ENCODE data around the gene AKT3.

DNA sequence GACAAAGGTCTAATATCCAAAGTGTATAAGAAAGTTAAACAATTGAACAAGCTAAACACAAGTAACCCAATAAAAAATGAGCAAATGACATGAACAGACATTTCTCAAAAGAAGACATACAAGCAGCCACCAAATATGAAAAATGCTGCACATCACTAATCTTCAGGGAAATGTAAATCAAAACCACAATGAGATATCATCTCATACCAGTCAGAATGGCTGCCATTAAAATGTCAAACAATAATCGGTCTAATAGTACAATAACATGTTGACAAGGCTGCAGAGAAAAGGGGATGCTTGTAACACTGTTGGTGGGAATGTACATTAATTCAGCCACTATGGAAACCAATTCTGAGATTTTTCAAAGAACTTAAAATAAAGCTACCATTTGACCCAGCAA is 264.1 kb downstream of the AKT3 start:
- TF ChIP-seq POLR2A (IDR thresholded peaks at IDR 0.05; ENCODE audit: low read depth, low read length), result no peak
- no peak for TF ChIP-seq SPI1 (IDR thresholded peaks at IDR 0.05; ENCODE audit: low read depth, low read length)
- TF ChIP-seq TAF1 (IDR thresholded peaks at IDR 0.05; ENCODE audit: low read depth, low read length), result no peak
- no peak for TF ChIP-seq POLR2AphosphoS5 (IDR thresholded peaks at IDR 0.05; ENCODE audit: low read depth, low read length)
- no peak for TF ChIP-seq PAX5 (IDR thresholded peaks at IDR 0.05; ENCODE audit: insufficient read depth, low read length, severe bottlenecking)
- no peak for TF ChIP-seq POU2F2 (IDR thresholded peaks at IDR 0.05; ENCODE audit: low read depth, low read length)

Measured in GM12891 (cell line).